CD4-positive, alpha-beta T cell (primary cell): ENCODE data around the gene ZFYVE21. TPM values are rescaled to one million over a fixed set of nuclear protein-coding genes. Genes with fewer than 3 reads are reported as not detected.

Source experiments
- ATAC-seq: fragments of 200-7000 bp; cut with Tn5 transposase; one replicate; pipeline ENCODE4 v1.10.0; 2022; ENCODE audit warnings: mild to moderate bottlenecking; ENCODE audit not compliant: poor library complexity
- CTCF ChIA-PET: fragments of 350-600 bp; sonication (Branson Sonifier 250); formaldehyde crosslinking; loops from one replicate; lab custom pipeline; 2021; ENCODE audit warnings: antibody characterized with exemption, inconsistent platforms; lab: Charles Lee
- POLR2A ChIA-PET: fragments of 350-600 bp; sonication (Branson Sonifier 250); formaldehyde crosslinking; loops from one replicate; lab custom pipeline; 2021; ENCODE audit warnings: antibody characterized with exemption, inconsistent platforms; lab: Charles Lee
- DNase-seq, 14 experiments: peaks; one replicate each; pipeline ENCODE4 v3.0.0-alpha.2; 2013 to 2020; ENCODE audit warnings: mixed read lengths in 2 of 14
- H3K27ac ChIP-seq, 2 donors: one replicate each; pipeline versions ENCODE4 v1.5.1 to v1.7.0; 2013; ENCODE audit warnings: low read length in 2 of 2, low read depth in 1 of 2, mild to moderate bottlenecking in 1 of 2
- H3K27me3 ChIP-seq, 2 experiments: 1 replicate in 1 of 2; 2 replicates in 1 of 2; pipeline versions ENCODE4 v1.6.1 to v1.7.0; 2013; ENCODE audit warnings: low read length in 2 of 2, control low read depth in 1 of 2, mild to moderate bottlenecking in 1 of 2, moderate library complexity in 1 of 2; ENCODE audit not compliant: insufficient read depth in 2 of 2, control insufficient read depth in 1 of 2
- H3K36me3 ChIP-seq: one replicate; pipeline ENCODE4 v1.6.1; 2013; ENCODE audit warnings: low read length, control low read depth; ENCODE audit not compliant: insufficient read depth
- H3K4me1 ChIP-seq: one replicate; pipeline ENCODE4 v1.6.1; 2013; ENCODE audit warnings: low read length, control low read depth; ENCODE audit not compliant: insufficient read depth
- H3K4me3 ChIP-seq: one replicate; pipeline ENCODE4 v1.5.1; 2013; ENCODE audit warnings: mild to moderate bottlenecking, low read length, moderate library complexity
- H3K9me3 ChIP-seq, 2 experiments: 1 replicate in 1 of 2; 2 replicates in 1 of 2; pipeline versions ENCODE4 v1.6.1 to v1.7.0; 2013; ENCODE audit warnings: low read length in 2 of 2, mild to moderate bottlenecking in 2 of 2, control low read depth in 1 of 2, moderate library complexity in 1 of 2; ENCODE audit not compliant: control insufficient read depth in 1 of 2, insufficient read depth in 1 of 2
- H3K27ac Mint-ChIP-seq: one replicate; pipeline ENCODE4 v1.8.0; 2020; ENCODE audit warnings: mixed read lengths
- H3K27me3 Mint-ChIP-seq: one replicate; pipeline ENCODE4 v1.8.0; 2021; ENCODE audit warnings: mixed read lengths
- H3K36me3 Mint-ChIP-seq: one replicate; pipeline ENCODE4 v1.8.0; 2021; ENCODE audit warnings: low read depth, mixed read lengths
- H3K4me1 Mint-ChIP-seq: one replicate; pipeline ENCODE4 v1.8.0; 2021; ENCODE audit warnings: low read depth, mixed read lengths
- H3K4me3 Mint-ChIP-seq: one replicate; pipeline ENCODE4 v1.8.0; 2020; ENCODE audit warnings: mild to moderate bottlenecking, mixed read lengths
- H3K9me3 Mint-ChIP-seq: one replicate; pipeline ENCODE4 v1.8.0; 2020; ENCODE audit warnings: mixed read lengths
- intact Hi-C, 2 experiments: fragments of 100-400 bp; cut with DNase I in 1 of 2; cut with micrococcal nuclease in 1 of 2; formaldehyde crosslinking; loops; one replicate each; pipeline versions ENCODE4 v1.15.1 to v1.9.0; 2023 to 2025; cut with DNase I, micrococcal nuclease
- total RNA-seq, 174 experiments: library from RNA in 2 of 174; stranded (reverse) in 2 of 174; gene quantifications; one replicate each; pipeline ENCODE4 v1.2.3 and lab custom pipeline; 2021 to 2026
- TF ChIP-seq, protein P1 (sequence below): fragments of 200-600 bp; IDR thresholded peaks from one replicate; pipeline ENCODE4 v1.8.0; 2022; ENCODE audit warnings: antibody characterized with exemption, mild to moderate bottlenecking

The ZFYVE21 gene
- total RNA-seq, 2 experiments from 2014 or later, result 2.6 to 3.0 TPM

DNA sequence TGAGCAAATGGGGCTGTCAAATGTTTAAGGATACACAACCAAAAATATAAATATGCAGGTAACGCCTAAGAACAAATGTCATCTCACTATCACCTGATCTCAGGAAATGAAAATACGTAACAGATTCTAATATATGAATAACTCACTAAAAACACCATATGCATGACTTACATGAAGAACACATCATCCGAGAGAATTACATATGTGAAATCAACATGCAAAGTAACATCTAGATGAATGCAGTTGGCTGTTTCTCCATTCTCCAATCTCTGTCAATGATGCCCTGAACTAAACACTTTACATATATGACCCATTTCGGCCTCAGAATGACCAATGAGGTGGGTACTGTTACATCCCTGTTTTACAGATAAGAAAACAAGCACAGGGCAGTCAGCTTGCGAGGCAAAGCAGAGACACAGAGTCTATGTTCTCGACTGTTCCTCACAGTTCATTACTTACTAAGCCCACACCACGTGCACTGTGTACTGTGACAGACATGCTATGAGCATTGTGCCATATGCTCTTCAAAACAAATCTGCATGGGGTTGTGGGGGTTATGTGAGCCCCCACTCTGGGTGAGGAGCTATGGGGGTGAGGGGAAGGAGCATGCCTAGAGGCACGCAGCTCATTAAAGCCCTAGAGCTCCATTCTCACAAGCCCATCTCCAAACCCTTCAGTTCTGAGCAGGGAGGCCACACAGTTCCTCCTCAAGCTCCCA lies 42.6 kb downstream of the ZFYVE21 start:
- Histone ChIP-seq H3K4me3 (no peak overlapping the region), H3K9me3 (no peaks in the 10 kb centered on the region), H3K4me1 (no peaks in the 10 kb centered on the region), H3K36me3 (peaks cover 2% of the 10 kb centered on the region), H3K27ac (no peak overlapping the region), H3K27me3 (no peaks in the 10 kb centered on the region)
- ChIA-PET CTCF (interaction anchor here (0.6 to 0.7 kb wide), 2 partner anchors 111 to 146 kb away, joined by 3 read pairs; no protein-coding TSS in a partner anchor), POLR2A (no interaction called here)
- Mint-ChIP-seq H3K27me3 (no peaks in the 10 kb centered on the region), H3K4me3 (no peak overlapping the region), H3K27ac (no peak overlapping the region), H3K4me1 (no peaks in the 10 kb centered on the region), H3K9me3 (no peaks in the 10 kb centered on the region), H3K36me3 (peaks cover 9% of the 10 kb centered on the region)
- intact Hi-C loops, result no loop called here
- no peak for ATAC-seq
- DNase-seq, result no peak
- TF ChIP-seq, protein P1, sequence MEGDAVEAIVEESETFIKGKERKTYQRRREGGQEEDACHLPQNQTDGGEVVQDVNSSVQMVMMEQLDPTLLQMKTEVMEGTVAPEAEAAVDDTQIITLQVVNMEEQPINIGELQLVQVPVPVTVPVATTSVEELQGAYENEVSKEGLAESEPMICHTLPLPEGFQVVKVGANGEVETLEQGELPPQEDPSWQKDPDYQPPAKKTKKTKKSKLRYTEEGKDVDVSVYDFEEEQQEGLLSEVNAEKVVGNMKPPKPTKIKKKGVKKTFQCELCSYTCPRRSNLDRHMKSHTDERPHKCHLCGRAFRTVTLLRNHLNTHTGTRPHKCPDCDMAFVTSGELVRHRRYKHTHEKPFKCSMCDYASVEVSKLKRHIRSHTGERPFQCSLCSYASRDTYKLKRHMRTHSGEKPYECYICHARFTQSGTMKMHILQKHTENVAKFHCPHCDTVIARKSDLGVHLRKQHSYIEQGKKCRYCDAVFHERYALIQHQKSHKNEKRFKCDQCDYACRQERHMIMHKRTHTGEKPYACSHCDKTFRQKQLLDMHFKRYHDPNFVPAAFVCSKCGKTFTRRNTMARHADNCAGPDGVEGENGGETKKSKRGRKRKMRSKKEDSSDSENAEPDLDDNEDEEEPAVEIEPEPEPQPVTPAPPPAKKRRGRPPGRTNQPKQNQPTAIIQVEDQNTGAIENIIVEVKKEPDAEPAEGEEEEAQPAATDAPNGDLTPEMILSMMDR, result no peak

DNA sequence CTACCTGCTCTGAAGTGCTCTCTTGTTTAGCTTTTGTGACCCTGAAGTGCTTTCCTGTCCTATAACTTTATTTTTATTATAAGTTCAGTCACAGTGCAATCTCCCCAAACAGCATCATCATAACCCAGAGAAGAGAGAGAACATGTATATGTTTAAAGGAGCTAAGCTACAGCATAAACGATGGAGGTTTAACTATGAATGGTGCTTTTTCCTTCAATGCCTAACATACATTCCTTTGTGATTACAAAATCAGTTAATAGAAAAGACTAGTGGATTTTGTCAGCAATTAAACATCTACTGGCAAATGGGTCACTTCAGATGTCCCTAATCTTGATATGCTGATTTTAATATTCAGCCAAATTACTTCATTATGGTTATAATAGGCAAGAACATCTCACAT lies 46.4 kb downstream of the ZFYVE21 start:
- Histone ChIP-seq H3K36me3 (no peaks in the 10 kb centered on the region), H3K27me3 (no peaks in the 10 kb centered on the region), H3K4me1 (no peaks in the 10 kb centered on the region), H3K4me3 (no peak overlapping the region), H3K27ac (no peak overlapping the region), H3K9me3 (no peaks in the 10 kb centered on the region)
- TF ChIP-seq, protein P1, result no peak
- no peak overlapping the region for H3K4me3 Mint-ChIP-seq
- no peak for ATAC-seq
- intact Hi-C loops, result no loop called here
- H3K36me3 Mint-ChIP-seq, result peaks cover 19% of the 10 kb centered on the region
- H3K27me3 Mint-ChIP-seq, result no peaks in the 10 kb centered on the region
- CTCF ChIA-PET, result interaction anchor here (0.5 kb wide), 1 partner anchor 13 kb away, joined by 3 read pairs; no protein-coding TSS in a partner anchor
- no peaks in the 10 kb centered on the region for H3K4me1 Mint-ChIP-seq
- H3K9me3 Mint-ChIP-seq, result no peaks in the 10 kb centered on the region
- no peak overlapping the region for H3K27ac Mint-ChIP-seq
- POLR2A ChIA-PET, result no interaction called here
- DNase-seq, result no peak

DNA sequence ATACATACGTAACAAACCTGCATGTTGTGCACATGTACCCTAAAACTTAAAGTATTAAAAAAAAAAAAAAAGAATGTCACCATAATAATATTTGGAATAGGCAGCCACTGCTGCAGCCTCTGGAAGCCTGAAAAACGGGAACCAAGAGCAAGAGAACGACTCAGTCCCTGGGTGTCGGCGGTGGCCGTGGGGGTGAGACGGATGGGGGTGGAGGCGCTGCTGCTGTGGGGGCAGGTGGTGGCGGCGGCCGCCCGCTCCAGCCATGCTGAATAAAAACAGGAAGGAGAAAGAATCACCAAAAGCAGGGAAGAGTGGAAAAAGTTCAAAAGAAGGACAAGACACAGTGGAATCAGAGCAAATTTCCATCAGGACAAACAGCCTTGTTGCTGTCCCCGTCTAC lies 46.9 kb downstream of the ZFYVE21 start:
- Mint-ChIP-seq H3K36me3 (peaks cover 19% of the 10 kb centered on the region), H3K27ac (no peak overlapping the region), H3K4me3 (no peak overlapping the region), H3K4me1 (no peaks in the 10 kb centered on the region), H3K27me3 (no peaks in the 10 kb centered on the region), H3K9me3 (no peaks in the 10 kb centered on the region)
- H3K4me3 ChIP-seq, result no peak overlapping the region
- ATAC-seq (no peak), DNase-seq (no peak)
- no peak overlapping the region for H3K27ac ChIP-seq
- ChIA-PET CTCF (no interaction called here), POLR2A (no interaction called here)
- H3K27me3 ChIP-seq, result no peaks in the 10 kb centered on the region
- no peaks in the 10 kb centered on the region for H3K4me1 ChIP-seq
- no peaks in the 10 kb centered on the region for H3K9me3 ChIP-seq
- TF ChIP-seq, protein P1, result no peak
- H3K36me3 ChIP-seq, result no peaks in the 10 kb centered on the region
- intact Hi-C loops, result no loop called here
